Measurements from ENCODE around the gene DUSP14.

DUSP14 gene

GRCh38 chr17:37475731-37476420 is 13.8 kb upstream of the DUSP14 start:
- Histone ChIP-seq H3K27me3 (ENCODE audit: control insufficient read depth, low read length) (no peaks in the 10 kb centered on the region), H3K4me2 (ENCODE audit: low read length) (no peak overlapping the region), H3K79me2 (ENCODE audit: control insufficient read depth, low read length) (no peaks in the 10 kb centered on the region), H3K4me1 (ENCODE audit: control insufficient read depth, low read length) (peaks cover 6% of the 10 kb centered on the region; the same call in 1 of the 2 replicates), H3K9me3 (ENCODE audit: control insufficient read depth, insufficient read depth, low read length) (no peaks in the 10 kb centered on the region), H3F3A (ENCODE audit: control insufficient read depth, insufficient read depth) (0 out of 2 replicates have a peak, but pooled peaks cover 5% of the 10 kb centered on the region), H4K20me1 (ENCODE audit: control insufficient read depth, insufficient read depth, low read depth, low read length) (no peaks in the 10 kb centered on the region), H3K36me3 (ENCODE audit: control insufficient read depth, low read length) (peaks cover 67% of the 10 kb centered on the region), H3K4me3 (ENCODE audit: low read length) (no peak overlapping the region), H3K27ac (ENCODE audit: low read depth, low read length) (no peak overlapping the region), H3K9me2 (replicated peaks; ENCODE audit: control insufficient read depth, low read length) (no peaks in the 10 kb centered on the region)
- TF ChIP-seq EZH2phosphoT487 (IDR thresholded peaks at IDR 0.05; ENCODE audit: borderline replicate concordance, low read length) (no peak), CTCF (IDR thresholded peaks at IDR 0.05; ENCODE audit: low read depth, low read length, poor library complexity, severe bottlenecking) (no peak)

- no peaks in the 10 kb centered on the region for H3K9me3 ChIP-seq (ENCODE audit: control insufficient read depth, insufficient read depth, low read length)
- no peaks in the 10 kb centered on the region for H4K20me1 ChIP-seq (ENCODE audit: control insufficient read depth, insufficient read depth, low read depth, low read length)
- TF ChIP-seq CTCF (IDR thresholded peaks at IDR 0.05; ENCODE audit: low read depth, low read length, poor library complexity, severe bottlenecking), result no peak
- TF ChIP-seq EZH2phosphoT487 (IDR thresholded peaks at IDR 0.05; ENCODE audit: borderline replicate concordance, low read length), result no peak
- no peak overlapping the region for H3K4me3 ChIP-seq (ENCODE audit: low read length)
- peaks cover 63% of the 10 kb centered on the region for H3K36me3 ChIP-seq (ENCODE audit: control insufficient read depth, low read length)
- no peaks in the 10 kb centered on the region for H3K79me2 ChIP-seq (ENCODE audit: control insufficient read depth, low read length)
- no peaks in the 10 kb centered on the region for H3K9me2 ChIP-seq (replicated peaks; ENCODE audit: control insufficient read depth, low read length)
- no peaks in the 10 kb centered on the region for H3K27me3 ChIP-seq (ENCODE audit: control insufficient read depth, low read length)
- 0 out of 2 replicates have a peak, but pooled peaks cover 5% of the 10 kb centered on the region for H3F3A ChIP-seq (ENCODE audit: control insufficient read depth, insufficient read depth)
- no peak overlapping the region for H3K27ac ChIP-seq (ENCODE audit: low read depth, low read length)
- peaks cover 6% of the 10 kb centered on the region; the same call in 1 of the 2 replicates for H3K4me1 ChIP-seq (ENCODE audit: control insufficient read depth, low read length)
- no peak overlapping the region for H3K4me2 ChIP-seq (ENCODE audit: low read length)
These were observed 13.1 kb upstream of the DUSP14 start for GRCh38 chr17:37476431-37477120.

- Histone ChIP-seq H3K4me3 (ENCODE audit: low read length) (no peak overlapping the region), H3K9me3 (ENCODE audit: control insufficient read depth, insufficient read depth, low read length) (no peaks in the 10 kb centered on the region), H3K4me2 (ENCODE audit: low read length) (no peak overlapping the region), H3K27me3 (ENCODE audit: control insufficient read depth, low read length) (no peaks in the 10 kb centered on the region), H4K20me1 (ENCODE audit: control insufficient read depth, insufficient read depth, low read depth, low read length) (no peaks in the 10 kb centered on the region), H3F3A (ENCODE audit: control insufficient read depth, insufficient read depth) (0 out of 2 replicates have a peak, but pooled peaks cover 5% of the 10 kb centered on the region), H3K79me2 (ENCODE audit: control insufficient read depth, low read length) (no peaks in the 10 kb centered on the region), H3K36me3 (ENCODE audit: control insufficient read depth, low read length) (peaks cover 56% of the 10 kb centered on the region), H3K4me1 (ENCODE audit: control insufficient read depth, low read length) (peaks cover 13% of the 10 kb centered on the region), H3K27ac (ENCODE audit: low read depth, low read length) (no peak overlapping the region), H3K9me2 (replicated peaks; ENCODE audit: control insufficient read depth, low read length) (no peaks in the 10 kb centered on the region)
- no peak for TF ChIP-seq CTCF (IDR thresholded peaks at IDR 0.05; ENCODE audit: low read depth, low read length, poor library complexity, severe bottlenecking)
These were observed 11.5 kb upstream of the DUSP14 start for GRCh38 chr17:37478187-37478586.
